ENCODE data around the gene FOXJ1.

DNA sequence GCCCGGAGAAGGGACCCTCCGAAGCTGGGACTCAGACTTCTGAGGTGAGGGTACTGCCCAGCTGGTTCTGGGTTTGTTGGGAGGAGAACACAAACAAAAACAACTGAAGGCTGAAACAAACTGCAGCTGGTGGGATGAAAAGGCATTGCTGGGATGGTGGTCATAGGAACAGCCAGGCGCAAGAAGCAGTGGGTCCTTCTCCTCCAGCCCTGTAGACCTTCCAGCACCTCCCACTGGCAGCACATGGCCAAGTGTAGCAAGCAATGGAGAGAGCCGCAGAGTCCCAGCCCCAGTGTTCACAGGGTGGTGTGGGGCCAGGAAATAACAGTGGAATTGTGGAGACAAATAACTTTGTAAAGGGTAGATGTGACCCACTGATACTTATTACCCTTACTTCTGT, 48.7 kb upstream of the FOXJ1 start:
- TF ChIP-seq SP1 (IDR thresholded peaks at IDR 0.05; ENCODE audit: low read depth, low read length) (no peak), SAP30 (IDR thresholded peaks at IDR 0.05; ENCODE audit: insufficient read depth, insufficient replicate concordance, low read length) (no peak), RFX5 (IDR thresholded peaks at IDR 0.05; ENCODE audit: borderline replicate concordance, low read depth, low read length) (no peak), EZH2 (IDR thresholded peaks at IDR 0.05; ENCODE audit: low read depth, low read length, severe bottlenecking) (no peak)

Data from H1 (cell line).